Renal cortical epithelial cell (primary cell): Measurements from ENCODE around the gene IGF1R. TPM values are rescaled to one million over a fixed set of nuclear protein-coding genes. Genes with fewer than 3 reads are reported as not detected.

Source experiments
- DNase-seq: peaks from one replicate; pipeline ENCODE4 v3.0.0-alpha.2; 2011; ENCODE audit warnings: low read depth
- total RNA-seq: library from RNA; depleted of rRNA; stranded (reverse); fragments of >200 nt; gene quantifications from 2 replicates; pipeline ENCODE4 v1.2.3, GENCODE V29; 2014

IGF1R gene
- total RNA-seq, 1 donor from 2014 or later: 272 TPM

- DNase-seq: no peak
These were observed 147.6 kb downstream of the IGF1R start for GRCh38 chr15:98795980-98796379.

DNA sequence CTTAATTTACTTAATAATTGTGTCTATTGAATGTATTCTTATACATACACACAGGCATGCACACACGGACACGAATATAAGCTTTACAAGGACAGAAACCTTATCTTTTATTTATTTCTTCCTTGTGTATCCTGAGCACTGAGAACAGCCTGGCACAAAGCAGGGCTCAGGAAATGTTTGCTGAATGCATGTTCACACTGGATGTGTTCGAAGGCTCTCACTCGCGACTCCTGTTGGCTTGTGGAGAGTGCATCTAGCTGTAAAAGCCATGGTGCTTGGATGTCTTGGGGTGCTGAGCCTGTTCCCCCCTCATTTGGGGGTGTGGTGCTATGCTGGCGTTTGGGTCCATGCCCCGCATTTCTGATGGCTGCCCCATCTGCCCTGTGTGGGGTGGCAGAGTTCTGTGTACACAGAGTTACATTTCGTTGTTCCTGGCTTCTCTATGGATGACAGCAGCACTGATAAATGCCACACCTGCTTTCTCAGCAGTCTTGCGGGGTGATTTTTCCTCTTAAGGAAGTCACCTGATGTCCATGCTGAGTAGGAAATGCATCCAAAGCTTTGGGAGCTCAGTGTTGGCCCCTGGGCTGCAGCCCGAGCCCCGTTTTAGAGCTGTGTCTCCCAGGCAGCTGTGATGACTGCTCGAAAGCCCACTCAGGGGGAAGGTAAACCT, 148.5 kb downstream of the IGF1R start:
- DNase-seq: no peak

DNA sequence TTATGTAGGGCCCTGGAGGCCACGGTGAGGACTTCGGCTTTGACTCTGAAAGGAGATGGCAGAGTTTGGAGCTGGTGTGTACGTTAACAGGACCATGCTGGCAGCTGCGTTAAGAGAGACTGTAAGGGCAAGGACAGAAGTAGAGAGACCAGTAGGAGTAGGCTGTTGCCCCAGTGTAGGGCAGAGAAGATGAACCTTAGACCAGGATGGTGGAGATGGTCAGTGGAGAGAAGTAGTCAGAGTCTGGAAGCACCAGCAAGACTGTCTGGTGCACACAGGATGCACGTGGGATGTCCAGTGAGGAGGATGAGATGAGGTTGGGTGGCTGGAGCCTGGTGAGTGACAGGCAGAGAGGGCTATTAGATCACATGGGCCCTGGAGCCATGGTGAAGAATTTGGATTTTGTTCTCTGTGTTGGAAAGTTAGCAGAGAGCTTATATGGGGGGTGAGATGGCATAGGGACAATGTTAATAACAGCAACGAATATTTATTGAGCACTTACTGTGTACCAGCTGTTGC, 150.1 kb downstream of the IGF1R start:
- DNase-seq: no peak

DNA sequence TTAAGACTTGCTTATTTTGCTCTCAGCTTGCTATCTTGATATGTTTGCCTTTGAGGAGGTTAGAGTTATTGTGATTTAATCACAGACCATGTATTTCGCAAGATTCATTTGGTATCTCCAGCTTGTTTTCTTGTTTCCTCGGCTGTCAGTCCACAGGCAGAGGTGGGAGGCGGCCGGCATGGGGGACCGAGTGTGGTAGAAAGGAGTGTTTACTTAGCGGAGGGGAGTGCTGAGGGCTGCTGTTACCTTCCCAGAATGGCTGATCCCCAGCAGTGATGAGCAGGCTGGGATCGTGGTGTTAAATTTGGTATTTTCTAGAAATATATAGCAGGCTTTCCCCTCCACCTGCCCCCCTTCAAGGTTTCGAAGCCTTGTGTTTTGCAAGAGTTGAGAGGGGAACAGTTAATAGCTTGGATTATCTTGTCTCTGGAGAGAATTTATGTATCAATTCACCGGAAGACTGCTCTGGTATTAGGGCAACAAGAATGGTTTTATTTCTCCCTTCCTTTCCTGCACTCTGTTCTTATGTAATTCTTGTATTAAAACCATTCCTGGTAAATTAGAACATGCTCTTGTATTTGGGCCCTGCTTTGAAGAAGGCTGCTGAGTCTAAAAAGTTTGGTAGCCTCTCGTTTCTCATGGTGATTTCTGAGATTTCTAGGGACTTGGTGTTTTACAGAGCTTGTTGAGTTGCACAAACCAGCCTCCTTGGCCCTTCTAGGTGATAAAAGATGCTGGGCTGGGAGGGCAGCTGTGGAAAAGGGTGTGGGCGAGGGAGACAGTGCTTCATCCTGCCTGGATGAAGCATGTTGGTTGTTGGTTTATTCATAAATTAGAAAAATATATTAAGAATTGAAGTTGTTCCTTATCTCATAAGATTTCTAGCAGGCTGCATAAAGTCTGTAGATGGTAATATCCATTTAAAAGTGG, 151.4 kb downstream of the IGF1R start:
- peak; percentile 69 for DNase-seq

- peak; percentile 84 for DNase-seq
These were observed 152.3 kb downstream of the IGF1R start for GRCh38 chr15:98800437-98801233.

DNA sequence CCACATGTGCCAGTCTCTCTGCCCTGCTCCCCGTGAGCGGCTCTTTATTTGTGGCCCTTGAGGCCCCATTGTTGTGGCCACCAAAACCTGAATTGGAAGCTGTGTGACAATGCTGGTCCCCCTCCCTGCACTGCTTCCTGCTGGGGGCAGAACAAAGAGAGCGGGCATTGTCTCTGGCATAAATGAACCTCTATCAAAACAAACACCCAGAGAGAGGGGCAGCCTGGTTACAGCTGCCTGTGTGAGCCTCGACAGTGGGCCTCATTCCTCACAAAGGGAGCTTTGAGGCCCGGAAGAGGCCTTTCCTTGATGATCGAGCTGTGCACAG, 152.9 kb downstream of the IGF1R start:
- DNase-seq: no peak

DNA sequence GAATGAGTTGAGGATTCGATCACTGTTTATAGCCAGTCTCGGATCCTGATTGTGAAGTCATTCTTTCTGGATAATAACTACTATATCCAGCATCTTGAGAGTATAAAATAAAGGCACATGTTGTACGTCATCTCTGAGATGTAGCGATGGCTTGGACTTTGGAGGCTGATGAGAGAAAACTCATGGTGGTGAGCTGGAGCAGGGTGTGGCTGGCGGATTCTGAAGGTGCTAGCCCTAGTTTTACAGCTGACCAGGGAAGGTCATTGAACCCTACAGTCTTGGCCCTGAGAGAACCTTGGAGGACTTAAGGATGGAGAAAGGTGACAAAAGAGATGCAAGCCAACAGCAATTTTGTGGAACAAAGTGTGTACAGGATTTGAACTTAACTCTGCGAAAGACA, 153.8 kb downstream of the IGF1R start:
- no peak for DNase-seq

GRCh38 chr15:98803228-98804056, 155.1 kb downstream of the IGF1R start:
- peak; percentile 85 for DNase-seq

DNA sequence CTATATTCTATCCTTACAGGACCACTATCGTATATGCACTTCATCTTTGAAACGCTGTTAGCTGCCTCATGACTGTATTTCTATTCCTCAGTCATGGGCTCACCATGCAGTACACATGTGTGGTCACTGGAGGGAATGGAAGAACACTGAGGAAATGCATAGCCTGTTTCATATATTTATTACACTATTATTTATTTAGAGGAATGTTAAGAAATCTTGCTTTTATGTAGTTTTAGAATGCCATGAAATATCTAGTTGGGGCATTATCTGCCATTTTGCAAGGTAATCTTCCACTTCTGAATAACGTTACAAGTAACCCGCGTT, 155.7 kb downstream of the IGF1R start:
- no peak for DNase-seq

DNA sequence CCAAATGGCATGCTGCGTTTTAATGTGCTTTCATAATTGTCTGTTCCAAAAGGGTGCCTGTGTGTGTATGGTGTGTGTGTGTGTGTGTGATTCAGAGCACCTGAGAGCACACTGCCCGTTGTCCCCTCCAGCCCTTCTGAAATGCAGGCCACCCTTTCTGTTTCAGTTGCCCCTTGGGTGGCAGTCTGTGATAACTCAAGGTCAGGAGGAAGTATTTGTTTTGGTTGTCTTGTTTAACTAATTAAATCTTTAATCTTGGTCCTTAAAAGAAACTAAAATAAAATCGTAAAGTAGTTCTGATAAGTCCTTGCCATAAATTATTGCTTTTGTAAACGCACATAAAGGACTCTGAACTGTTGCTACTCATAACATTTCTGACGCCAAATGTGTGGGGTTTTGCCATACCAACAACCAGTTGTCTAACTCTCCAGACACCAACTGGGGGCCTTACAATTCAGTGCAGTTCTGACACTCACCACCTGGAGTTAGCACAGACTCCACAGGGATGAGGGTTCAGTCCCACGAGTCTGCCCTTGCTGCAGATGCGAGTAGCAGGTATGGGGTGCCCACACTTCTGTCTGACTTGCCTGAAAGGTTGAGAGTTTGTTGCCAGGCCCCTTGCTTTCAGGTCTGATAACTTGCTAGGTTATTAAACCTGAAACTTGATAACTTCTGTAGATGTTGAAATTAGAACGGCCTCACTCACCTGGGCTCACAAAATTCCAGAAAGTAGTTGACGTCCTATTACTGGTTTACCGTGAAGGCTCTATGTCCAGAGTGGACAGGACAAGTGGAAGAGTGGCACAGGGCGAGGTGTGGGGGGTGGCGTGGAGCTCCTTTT, 157.3 kb downstream of the IGF1R start:
- DNase-seq: no peak

DNA sequence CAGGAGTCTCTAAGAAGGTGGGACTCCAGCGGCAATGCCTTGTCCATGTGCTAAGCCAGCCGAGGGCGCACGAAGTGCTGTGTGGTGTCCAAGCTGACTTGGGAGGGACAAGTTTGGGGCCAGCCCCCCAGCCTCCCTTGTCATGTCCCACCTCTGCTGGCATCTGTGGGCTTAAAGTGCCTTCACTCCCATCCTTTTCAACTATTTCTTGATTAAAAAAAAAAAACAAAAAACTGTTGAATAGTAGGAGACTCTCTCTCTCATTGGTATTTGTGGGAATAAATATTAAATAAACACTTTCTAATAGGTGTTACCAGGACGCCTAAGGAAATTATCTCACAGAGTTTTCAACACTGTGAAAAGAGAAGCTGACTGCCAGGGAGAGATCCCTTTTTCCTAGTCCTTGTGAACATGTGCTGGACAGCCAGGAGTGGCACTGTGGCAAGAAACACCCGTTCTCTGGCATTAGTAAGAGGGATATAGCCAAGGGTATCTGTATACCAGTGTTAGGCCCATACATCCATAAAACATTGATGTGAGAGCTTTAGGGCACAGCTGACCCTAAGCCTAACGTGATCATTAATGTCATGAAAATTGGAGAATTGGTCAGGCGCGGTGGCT, 158.0 kb downstream of the IGF1R start:
- DNase-seq: no peak

GRCh38 chr15:98807262-98807661, 158.9 kb downstream of the IGF1R start:
- DNase-seq: no peak

- DNase-seq: no peak
These were observed 160.9 kb downstream of the IGF1R start for GRCh38 chr15:98809273-98809672.

- no peak for DNase-seq
These were observed 164.5 kb downstream of the IGF1R start for GRCh38 chr15:98812716-98813446.

DNA sequence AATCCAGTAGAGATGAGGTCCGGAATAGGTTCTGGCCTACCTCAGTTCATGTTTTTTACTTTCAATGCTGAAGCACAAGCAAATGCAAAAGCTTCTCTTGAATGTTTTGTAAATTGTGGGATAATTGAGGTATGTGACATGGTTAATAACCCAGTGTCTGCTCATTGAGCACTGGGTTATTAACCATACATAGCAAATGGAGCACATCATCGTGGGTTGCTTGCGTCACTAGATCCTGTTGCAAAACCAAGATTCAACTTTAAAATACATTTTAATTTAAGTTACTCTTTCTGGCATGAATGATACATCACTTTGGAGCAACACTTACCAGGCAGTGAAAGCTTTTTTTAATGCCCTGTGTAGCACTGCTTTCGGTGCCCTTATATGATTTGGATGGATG, 165.6 kb downstream of the IGF1R start:
- DNase-seq: no peak

DNA sequence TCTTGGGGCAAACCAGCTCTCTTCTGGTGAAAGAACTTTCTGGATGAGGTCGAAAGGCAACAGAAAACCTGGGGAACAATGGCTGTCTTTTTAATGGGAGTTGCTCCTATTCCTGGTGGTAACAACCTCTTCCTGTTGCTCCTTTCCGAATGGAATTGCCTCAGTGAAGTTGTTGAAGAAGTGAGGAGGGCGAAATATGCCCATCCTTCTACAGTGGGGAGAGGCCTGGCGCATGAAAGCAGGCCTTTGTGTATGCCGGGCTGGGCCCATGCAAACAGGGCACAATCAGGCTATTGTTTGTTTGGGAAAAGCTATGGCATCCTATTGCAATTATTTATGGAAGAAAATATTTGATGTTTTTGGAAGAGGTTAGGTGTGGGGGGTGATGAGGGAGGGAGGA, 166.9 kb downstream of the IGF1R start:
- no peak for DNase-seq

DNA sequence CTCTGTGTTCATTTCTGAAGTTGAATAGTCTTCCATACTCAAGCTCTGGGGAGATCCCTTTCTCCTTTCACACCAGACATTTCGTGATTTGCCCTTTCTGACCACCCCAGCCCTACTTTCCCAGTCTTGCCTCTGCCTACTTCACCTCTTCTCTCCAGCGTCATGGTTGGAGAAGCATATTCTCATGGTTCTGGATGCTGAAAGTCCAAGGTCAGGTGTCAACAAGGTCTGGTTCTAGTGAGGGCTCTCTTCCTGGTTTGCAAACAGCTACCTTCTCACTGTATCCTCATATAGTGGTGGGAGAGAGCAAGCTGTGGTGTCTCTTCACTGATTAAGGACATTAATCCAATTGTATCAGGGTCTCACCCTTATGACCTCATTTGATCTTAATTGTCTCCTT, 169.4 kb downstream of the IGF1R start:
- no peak for DNase-seq

DNA sequence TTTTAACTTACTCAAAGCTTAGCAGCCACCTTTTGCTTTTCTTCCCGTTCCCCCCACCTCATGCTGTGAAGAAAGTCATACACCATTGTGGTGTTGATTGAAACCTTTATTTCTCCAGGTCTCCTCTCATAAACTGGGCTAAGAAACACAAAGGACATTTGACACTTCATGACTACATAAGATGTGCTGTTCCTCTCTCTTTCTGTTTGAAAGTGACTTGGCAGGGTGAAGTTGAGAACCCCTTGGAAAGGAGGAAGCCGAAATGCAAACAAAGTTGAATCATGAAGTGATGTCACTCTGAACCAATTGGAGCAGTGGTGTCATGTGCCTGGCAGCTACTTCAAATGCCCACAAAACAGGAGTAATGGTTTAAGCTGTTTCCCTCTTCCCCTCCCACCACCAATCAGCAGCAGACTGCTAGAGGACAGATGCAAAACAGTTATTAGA, 174.7 kb downstream of the IGF1R start:
- peak; percentile 62 for DNase-seq

GRCh38 chr15:98823616-98824015, 175.3 kb downstream of the IGF1R start:
- no peak for DNase-seq
